WTC11 (cell line): ENCODE measurements around the gene LRR1. TPM values are rescaled to one million over a fixed set of nuclear protein-coding genes. Genes with fewer than 3 reads are reported as not detected.
A peak's percentile ranks its signal among the peaks of the same experiment; 100 is the strongest.

Experiments
- AR ChIP-seq: fragments of 250-450 bp; sonication (Bioruptor Pico); IDR thresholded peaks from 2 replicates; pipeline ENCODE4 v1.9.0; 2021; ENCODE audit warnings: mild to moderate bottlenecking
- ARID4B ChIP-seq: sonication (generic); formaldehyde crosslinking; IDR thresholded peaks from 2 replicates; pipeline ENCODE4 v1.8.0; 2023; ENCODE audit warnings: missing genetic modification reagents, mild to moderate bottlenecking, borderline replicate concordance
- ATF1 ChIP-seq: sonication (generic); formaldehyde crosslinking; IDR thresholded peaks from 2 replicates; pipeline ENCODE4 v1.8.1; 2023; ENCODE audit warnings: mild to moderate bottlenecking, moderate library complexity, missing genetic modification reagents
- ATF2 ChIP-seq: sonication (generic); formaldehyde crosslinking; IDR thresholded peaks from 2 replicates; pipeline ENCODE4 v1.8.1; 2022; ENCODE audit warnings: low read depth, missing genetic modification reagents, borderline replicate concordance
- EMX1 ChIP-seq: fragments of 250-450 bp; sonication (Bioruptor Pico); IDR thresholded peaks from 2 replicates; pipeline ENCODE4 v1.8.0; 2021; ENCODE audit warnings: mild to moderate bottlenecking
- GABPB1 ChIP-seq: sonication (generic); formaldehyde crosslinking; IDR thresholded peaks from 2 replicates; pipeline ENCODE4 v1.8.1; 2023; ENCODE audit warnings: mild to moderate bottlenecking, missing genetic modification reagents
- GRHL2 ChIP-seq: fragments of 250-450 bp; sonication (Bioruptor Pico); IDR thresholded peaks from 2 replicates; pipeline ENCODE4 v1.8.0; 2022; ENCODE audit warnings: mild to moderate bottlenecking, moderate library complexity; ENCODE audit not compliant: insufficient replicate concordance, severe bottlenecking
- HMGA2 ChIP-seq: fragments of 250-450 bp; sonication (Bioruptor Pico); IDR thresholded peaks from 2 replicates; pipeline ENCODE4 v1.4.0; 2021; ENCODE audit warnings: mild to moderate bottlenecking, moderate library complexity
- JAZF1 ChIP-seq: fragments of 250-450 bp; sonication (Bioruptor Pico); IDR thresholded peaks from 2 replicates; pipeline ENCODE4 v1.9.0; 2021; ENCODE audit warnings: moderate library complexity, mild to moderate bottlenecking, inconsistent platforms
- NR2C2 ChIP-seq: sonication (generic); formaldehyde crosslinking; IDR thresholded peaks from 2 replicates; pipeline ENCODE4 v1.8.0; 2022; ENCODE audit warnings: mild to moderate bottlenecking, missing genetic modification reagents
- PREB ChIP-seq: sonication (generic); formaldehyde crosslinking; IDR thresholded peaks from 2 replicates; pipeline ENCODE4 v1.8.1; 2022; ENCODE audit warnings: mild to moderate bottlenecking, missing genetic modification reagents, moderate library complexity, borderline replicate concordance
- SOX15 ChIP-seq: fragments of 250-450 bp; sonication (Bioruptor Pico); IDR thresholded peaks from 2 replicates; pipeline ENCODE4 v1.9.0; 2021; ENCODE audit warnings: mild to moderate bottlenecking
- SP1 ChIP-seq: sonication (generic); formaldehyde crosslinking; conservative IDR thresholded peaks from 2 replicates; pipeline ENCODE4 v1.8.1; 2022; ENCODE audit warnings: missing genetic modification reagents
- USF1 ChIP-seq: sonication (generic); formaldehyde crosslinking; IDR thresholded peaks from 2 replicates; pipeline ENCODE4 v1.8.0; 2022; ENCODE audit warnings: mild to moderate bottlenecking, missing genetic modification reagents
- ZBTB21 ChIP-seq: sonication (generic); formaldehyde crosslinking; IDR thresholded peaks from 2 replicates; pipeline ENCODE4 v1.8.1; 2023; ENCODE audit warnings: mild to moderate bottlenecking, missing genetic modification reagents, borderline replicate concordance
- ZNF138 ChIP-seq: sonication (generic); formaldehyde crosslinking; conservative IDR thresholded peaks from 2 replicates; pipeline ENCODE4 v1.8.1; 2022; ENCODE audit warnings: mild to moderate bottlenecking, moderate library complexity, missing genetic modification reagents
- ZNF396 ChIP-seq: fragments of 250-450 bp; sonication (Bioruptor Pico); IDR thresholded peaks from 2 replicates; pipeline ENCODE4 v1.8.0; 2021; ENCODE audit warnings: mild to moderate bottlenecking, moderate library complexity, borderline replicate concordance
- ZNF671 ChIP-seq: fragments of 250-450 bp; sonication (Bioruptor Pico); IDR thresholded peaks from 2 replicates; pipeline ENCODE4 v1.8.0; 2021; ENCODE audit warnings: mild to moderate bottlenecking
- total RNA-seq: library from RNA; stranded (reverse); gene quantifications from 3 replicates; pipeline ENCODE4 v1.2.3, GENCODE V29; 2021
- TF ChIP-seq, protein P1 (sequence below): sonication (generic); formaldehyde crosslinking; IDR thresholded peaks from 2 replicates; pipeline ENCODE4 v1.8.0; 2023; ENCODE audit warnings: missing genetic modification reagents
- TF ChIP-seq, protein P2 (sequence below): fragments of 200-600 bp; IDR thresholded peaks from 2 replicates; pipeline ENCODE4 v1.8.0; 2022; ENCODE audit warnings: antibody characterized with exemption
- TF ChIP-seq, protein P3 (sequence below): sonication (generic); formaldehyde crosslinking; IDR thresholded peaks from 2 replicates; pipeline ENCODE4 v1.8.1; 2023; ENCODE audit warnings: mild to moderate bottlenecking, missing genetic modification reagents, moderate library complexity
- TF ChIP-seq, protein P4 (sequence below): sonication (generic); formaldehyde crosslinking; IDR thresholded peaks from 2 replicates; pipeline ENCODE4 v1.8.0; 2022; ENCODE audit warnings: mild to moderate bottlenecking, missing genetic modification reagents

LRR1 gene
- total RNA-seq, 1 experiment from 2014 or later, result 42.6 TPM

GRCh38 chr14:49620182-49621113 lies 21.7 kb downstream of the LRR1 start, which contains the start of the genes MGAT2 and RPL36AL (continued):
- TF ChIP-seq ARID4B (CRISPR knock-in tag) (0 out of 2 replicates have a peak, but pooled peaks have one; percentile 1), JAZF1 (CRISPR knock-in tag) (no peak), EMX1 (CRISPR knock-in tag) (no peak), ZNF671 (CRISPR knock-in tag) (no peak), PREB (no peak), GABPB1 (CRISPR knock-in tag) (peak; percentile 67; the same call in 1 of the 2 replicates), ZBTB21 (CRISPR knock-in tag) (no peak), SP1 (CRISPR knock-in tag) (peak; percentile 60), ATF2 (CRISPR knock-in tag) (0 out of 2 replicates have a peak, but pooled peaks have one; percentile 53), HMGA2 (CRISPR knock-in tag) (no peak), GRHL2 (CRISPR knock-in tag) (no peak), ZNF138 (CRISPR knock-in tag) (no peak), NR2C2 (CRISPR knock-in tag) (no peak), ATF1 (CRISPR knock-in tag) (no peak), USF1 (CRISPR knock-in tag) (peak; percentile 87; the same call in 1 of the 2 replicates), SOX15 (CRISPR knock-in tag) (no peak), AR (CRISPR knock-in tag) (no peak), ZNF396 (CRISPR knock-in tag) (no peak)
- TF ChIP-seq, protein P1, sequence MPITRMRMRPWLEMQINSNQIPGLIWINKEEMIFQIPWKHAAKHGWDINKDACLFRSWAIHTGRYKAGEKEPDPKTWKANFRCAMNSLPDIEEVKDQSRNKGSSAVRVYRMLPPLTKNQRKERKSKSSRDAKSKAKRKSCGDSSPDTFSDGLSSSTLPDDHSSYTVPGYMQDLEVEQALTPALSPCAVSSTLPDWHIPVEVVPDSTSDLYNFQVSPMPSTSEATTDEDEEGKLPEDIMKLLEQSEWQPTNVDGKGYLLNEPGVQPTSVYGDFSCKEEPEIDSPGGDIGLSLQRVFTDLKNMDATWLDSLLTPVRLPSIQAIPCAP (CRISPR knock-in tag), result peak; percentile 22; the same call in 1 of the 2 replicates
- TF ChIP-seq, protein P2, sequence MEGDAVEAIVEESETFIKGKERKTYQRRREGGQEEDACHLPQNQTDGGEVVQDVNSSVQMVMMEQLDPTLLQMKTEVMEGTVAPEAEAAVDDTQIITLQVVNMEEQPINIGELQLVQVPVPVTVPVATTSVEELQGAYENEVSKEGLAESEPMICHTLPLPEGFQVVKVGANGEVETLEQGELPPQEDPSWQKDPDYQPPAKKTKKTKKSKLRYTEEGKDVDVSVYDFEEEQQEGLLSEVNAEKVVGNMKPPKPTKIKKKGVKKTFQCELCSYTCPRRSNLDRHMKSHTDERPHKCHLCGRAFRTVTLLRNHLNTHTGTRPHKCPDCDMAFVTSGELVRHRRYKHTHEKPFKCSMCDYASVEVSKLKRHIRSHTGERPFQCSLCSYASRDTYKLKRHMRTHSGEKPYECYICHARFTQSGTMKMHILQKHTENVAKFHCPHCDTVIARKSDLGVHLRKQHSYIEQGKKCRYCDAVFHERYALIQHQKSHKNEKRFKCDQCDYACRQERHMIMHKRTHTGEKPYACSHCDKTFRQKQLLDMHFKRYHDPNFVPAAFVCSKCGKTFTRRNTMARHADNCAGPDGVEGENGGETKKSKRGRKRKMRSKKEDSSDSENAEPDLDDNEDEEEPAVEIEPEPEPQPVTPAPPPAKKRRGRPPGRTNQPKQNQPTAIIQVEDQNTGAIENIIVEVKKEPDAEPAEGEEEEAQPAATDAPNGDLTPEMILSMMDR, result no peak
- TF ChIP-seq, protein P3, sequence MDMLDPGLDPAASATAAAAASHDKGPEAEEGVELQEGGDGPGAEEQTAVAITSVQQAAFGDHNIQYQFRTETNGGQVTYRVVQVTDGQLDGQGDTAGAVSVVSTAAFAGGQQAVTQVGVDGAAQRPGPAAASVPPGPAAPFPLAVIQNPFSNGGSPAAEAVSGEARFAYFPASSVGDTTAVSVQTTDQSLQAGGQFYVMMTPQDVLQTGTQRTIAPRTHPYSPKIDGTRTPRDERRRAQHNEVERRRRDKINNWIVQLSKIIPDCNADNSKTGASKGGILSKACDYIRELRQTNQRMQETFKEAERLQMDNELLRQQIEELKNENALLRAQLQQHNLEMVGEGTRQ, result peak; percentile 87
- TF ChIP-seq, protein P4, sequence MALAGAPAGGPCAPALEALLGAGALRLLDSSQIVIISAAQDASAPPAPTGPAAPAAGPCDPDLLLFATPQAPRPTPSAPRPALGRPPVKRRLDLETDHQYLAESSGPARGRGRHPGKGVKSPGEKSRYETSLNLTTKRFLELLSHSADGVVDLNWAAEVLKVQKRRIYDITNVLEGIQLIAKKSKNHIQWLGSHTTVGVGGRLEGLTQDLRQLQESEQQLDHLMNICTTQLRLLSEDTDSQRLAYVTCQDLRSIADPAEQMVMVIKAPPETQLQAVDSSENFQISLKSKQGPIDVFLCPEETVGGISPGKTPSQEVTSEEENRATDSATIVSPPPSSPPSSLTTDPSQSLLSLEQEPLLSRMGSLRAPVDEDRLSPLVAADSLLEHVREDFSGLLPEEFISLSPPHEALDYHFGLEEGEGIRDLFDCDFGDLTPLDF (CRISPR knock-in tag), result no peak
